ENCODE measurements around the gene EEFSEC. TPM values are rescaled to one million over a fixed set of nuclear protein-coding genes. Genes with fewer than 3 reads are reported as not detected.

The EEFSEC gene
- total and polyA plus RNA-seq, 2 of the 4 experiments (the other 2 are of a cell fraction) = 4.5 to 9.3 TPM

DNA sequence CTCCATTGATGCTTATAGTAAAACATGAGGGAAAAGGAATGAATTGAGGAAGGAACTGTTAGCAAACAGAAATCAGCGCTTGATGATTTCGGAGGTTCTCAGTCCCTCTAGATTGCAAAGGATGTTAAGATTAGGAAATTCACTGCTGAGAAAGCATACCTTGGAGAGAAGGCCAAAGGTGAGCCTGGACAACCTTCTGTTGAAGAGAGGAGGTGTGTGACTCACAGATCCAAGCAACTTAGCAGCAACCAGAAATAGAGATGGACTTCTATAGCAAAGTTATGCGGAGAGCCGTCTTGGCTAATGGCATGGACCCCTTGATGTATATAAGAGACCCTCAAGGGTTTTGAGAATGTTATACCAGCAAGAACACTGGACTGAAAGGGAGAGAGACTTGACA lies 114.3 kb downstream of the EEFSEC start:
- H2BK20ac ChIP-seq (ENCODE audit: low read depth, low read length) = no peak overlapping the region
- no peaks in the 10 kb centered on the region for H3K27me3 ChIP-seq (ENCODE audit: control insufficient read depth, insufficient read depth, low read length)
- H2BK15ac ChIP-seq (ENCODE audit: low read depth, low read length) = no peak overlapping the region
- H3K9me1 ChIP-seq (ENCODE audit: insufficient read depth, low read length) = peaks cover 7% of the 10 kb centered on the region; the same call in 1 of the 2 replicates
- H3K27ac ChIP-seq (ENCODE audit: insufficient read depth, low read length) = no peak overlapping the region
- CTCF ChIA-PET = no interaction called here
- H3K56ac ChIP-seq (ENCODE audit: extremely low read depth, insufficient read depth, low read length) = no peak overlapping the region
- ATAC-seq (ENCODE audit: low read depth) = no peak
- no peaks in the 10 kb centered on the region; the same call in 1 of the 2 replicates for H4K20me1 ChIP-seq (ENCODE audit: insufficient read depth, low read length)
- H3K36me3 ChIP-seq (ENCODE audit: control insufficient read depth, insufficient read depth, low read length) = peaks cover 3% of the 10 kb centered on the region; the same call in 1 of the 2 replicates
- no peak overlapping the region for H4K91ac ChIP-seq (ENCODE audit: insufficient read depth, low read depth, low read length)
- H3K4ac ChIP-seq (ENCODE audit: low read depth, low read length) = no peak overlapping the region
- peaks cover 12% of the 10 kb centered on the region; the same call in 1 of the 2 replicates for H3K4me1 ChIP-seq (ENCODE audit: control insufficient read depth, insufficient read depth, low read length)
- no peak overlapping the region for H3K14ac ChIP-seq (replicated peaks; ENCODE audit: low read depth, low read length)
- H3K9me3 ChIP-seq (ENCODE audit: control insufficient read depth, insufficient read depth, low read length) = no peaks in the 10 kb centered on the region
- no TSS peak for BruUV-seq (replicated peaks)
- no peak for DNase-seq
- no peak overlapping the region for H2AK5ac ChIP-seq (ENCODE audit: low read depth, low read length)
- H3K79me1 ChIP-seq (ENCODE audit: low read depth in 1 of 2, low read length in 2 of 2) = no peaks in the 10 kb centered on the region
- H2BK120ac ChIP-seq (ENCODE audit: low read depth, low read length) = no peak overlapping the region
- dilution Hi-C loops (cut with HindIII; ENCODE audit: low sequenced_read_pairs, unreplicated experiment) = no loop called here
- H4K8ac ChIP-seq (ENCODE audit: low read depth in 2 of 2, low read length in 2 of 2) = no peak overlapping the region
- 100% methylated on average over 1 of the region's 4 CpGs; no CpG with 5 or more reads in 1 of the 2 experiments for WGBS, 2 experiments (ENCODE audit: extremely low coverage in 2 of 2, insufficient read length in 1 of 2)
- no peak overlapping the region for H3K18ac ChIP-seq (ENCODE audit: low read depth, low read length)
- no peak overlapping the region for H2AK9ac ChIP-seq (replicated peaks; ENCODE audit: low read depth, low read length, poor library complexity)
- H2AFZ ChIP-seq (replicated peaks; ENCODE audit: low read length, poor library complexity) = no peak overlapping the region
- no peak overlapping the region for H3K23ac ChIP-seq (ENCODE audit: low read depth, low read length)
- TF ChIP-seq FOS (IDR thresholded peaks at IDR 0.05; ENCODE audit: low read depth, low read length) = no peak
- no peak for TF ChIP-seq MAFK (IDR thresholded peaks at IDR 0.05; ENCODE audit: low read depth, low read length)
- no peak for TF ChIP-seq RCOR1 (IDR thresholded peaks at IDR 0.05; ENCODE audit: insufficient replicate concordance, low read length)
- no peak for TF ChIP-seq CHD1 (IDR thresholded peaks at IDR 0.05; ENCODE audit: low read depth, low read length)
- no peak for TF ChIP-seq RFX5 (IDR thresholded peaks at IDR 0.05; ENCODE audit: low read depth, low read length)
- TF ChIP-seq BHLHE40 (IDR thresholded peaks at IDR 0.05; ENCODE audit: low read depth, low read length) = no peak
- TF ChIP-seq, protein P1, sequence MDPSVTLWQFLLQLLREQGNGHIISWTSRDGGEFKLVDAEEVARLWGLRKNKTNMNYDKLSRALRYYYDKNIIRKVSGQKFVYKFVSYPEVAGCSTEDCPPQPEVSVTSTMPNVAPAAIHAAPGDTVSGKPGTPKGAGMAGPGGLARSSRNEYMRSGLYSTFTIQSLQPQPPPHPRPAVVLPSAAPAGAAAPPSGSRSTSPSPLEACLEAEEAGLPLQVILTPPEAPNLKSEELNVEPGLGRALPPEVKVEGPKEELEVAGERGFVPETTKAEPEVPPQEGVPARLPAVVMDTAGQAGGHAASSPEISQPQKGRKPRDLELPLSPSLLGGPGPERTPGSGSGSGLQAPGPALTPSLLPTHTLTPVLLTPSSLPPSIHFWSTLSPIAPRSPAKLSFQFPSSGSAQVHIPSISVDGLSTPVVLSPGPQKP (IDR thresholded peaks at IDR 0.05; ENCODE audit: borderline replicate concordance, low read depth, low read length) = no peak
- no peak for TF ChIP-seq CEBPB (IDR thresholded peaks at IDR 0.05; ENCODE audit: low read depth, low read length)
- TF ChIP-seq MXI1 (IDR thresholded peaks at IDR 0.05; ENCODE audit: borderline replicate concordance, low read depth, low read length) = no peak
- TF ChIP-seq MAZ (IDR thresholded peaks at IDR 0.05; ENCODE audit: borderline replicate concordance, low read depth, low read length) = no peak
- TF ChIP-seq, protein P2, sequence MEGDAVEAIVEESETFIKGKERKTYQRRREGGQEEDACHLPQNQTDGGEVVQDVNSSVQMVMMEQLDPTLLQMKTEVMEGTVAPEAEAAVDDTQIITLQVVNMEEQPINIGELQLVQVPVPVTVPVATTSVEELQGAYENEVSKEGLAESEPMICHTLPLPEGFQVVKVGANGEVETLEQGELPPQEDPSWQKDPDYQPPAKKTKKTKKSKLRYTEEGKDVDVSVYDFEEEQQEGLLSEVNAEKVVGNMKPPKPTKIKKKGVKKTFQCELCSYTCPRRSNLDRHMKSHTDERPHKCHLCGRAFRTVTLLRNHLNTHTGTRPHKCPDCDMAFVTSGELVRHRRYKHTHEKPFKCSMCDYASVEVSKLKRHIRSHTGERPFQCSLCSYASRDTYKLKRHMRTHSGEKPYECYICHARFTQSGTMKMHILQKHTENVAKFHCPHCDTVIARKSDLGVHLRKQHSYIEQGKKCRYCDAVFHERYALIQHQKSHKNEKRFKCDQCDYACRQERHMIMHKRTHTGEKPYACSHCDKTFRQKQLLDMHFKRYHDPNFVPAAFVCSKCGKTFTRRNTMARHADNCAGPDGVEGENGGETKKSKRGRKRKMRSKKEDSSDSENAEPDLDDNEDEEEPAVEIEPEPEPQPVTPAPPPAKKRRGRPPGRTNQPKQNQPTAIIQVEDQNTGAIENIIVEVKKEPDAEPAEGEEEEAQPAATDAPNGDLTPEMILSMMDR (conservative IDR thresholded peaks at IDR 0.05; ENCODE audit: low read depth, low read length) = no peak
- no peak for TF ChIP-seq RAD21 (IDR thresholded peaks at IDR 0.05; ENCODE audit: low read length)
- TF ChIP-seq NFE2L2 (IDR thresholded peaks at IDR 0.05; ENCODE audit: low read depth, low read length) = no peak
- no peak for TF ChIP-seq POLR2A (IDR thresholded peaks at IDR 0.05; ENCODE audit: low read depth, low read length)
- TF ChIP-seq, protein P3, sequence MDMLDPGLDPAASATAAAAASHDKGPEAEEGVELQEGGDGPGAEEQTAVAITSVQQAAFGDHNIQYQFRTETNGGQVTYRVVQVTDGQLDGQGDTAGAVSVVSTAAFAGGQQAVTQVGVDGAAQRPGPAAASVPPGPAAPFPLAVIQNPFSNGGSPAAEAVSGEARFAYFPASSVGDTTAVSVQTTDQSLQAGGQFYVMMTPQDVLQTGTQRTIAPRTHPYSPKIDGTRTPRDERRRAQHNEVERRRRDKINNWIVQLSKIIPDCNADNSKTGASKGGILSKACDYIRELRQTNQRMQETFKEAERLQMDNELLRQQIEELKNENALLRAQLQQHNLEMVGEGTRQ (IDR thresholded peaks at IDR 0.05; ENCODE audit: low read depth, low read length) = no peak
- no peak for TF ChIP-seq SMC3 (IDR thresholded peaks at IDR 0.05; ENCODE audit: low read depth, low read length)
- H3K4me3 ChIP-seq (ENCODE audit: insufficient read depth, low read depth, low read length) = no peak overlapping the region
- intact Hi-C loops (cut with micrococcal nuclease) = no loop called here
- H3K4me2 ChIP-seq (ENCODE audit: low read depth, low read length) = no peak overlapping the region
- no peak overlapping the region for H4K5ac ChIP-seq (ENCODE audit: low read depth, low read length)
- no peak overlapping the region for H3K9ac ChIP-seq (ENCODE audit: low read depth, low read length)
- H2BK5ac ChIP-seq (ENCODE audit: low read depth, low read length, poor library complexity, severe bottlenecking) = no peak overlapping the region
- POLR2A ChIA-PET (ENCODE audit: unreplicated experiment) = no interaction called here
- in situ Hi-C loops (cut with MboI; ENCODE audit: low sequenced_read_pairs) = no loop called here
